Upper lobe of left lung (tissue), 6 donors: ENCODE data around the gene PRKN. TPM values are rescaled to one million over a fixed set of nuclear protein-coding genes. Genes with fewer than 3 reads are reported as not detected.
"Not testable (repeated sequence)": the region's sequence is repeated elsewhere in the genome, so short reads cannot be mapped to it uniquely, and the experiment has no call there.

Source experiments
- ATAC-seq, 2 donors: fragments of 200-7000 bp; cut with Tn5 transposase; one replicate each; pipeline ENCODE4 v1.9.1; 2022; ENCODE audit warnings: mild to moderate bottlenecking in 2 of 2, moderate library complexity in 2 of 2; ENCODE audit not compliant: low FRiP score in 2 of 2
- DNase-seq, 2 donors: peaks; one replicate each; pipeline ENCODE4 v3.0.0-alpha.2; 2019 to 2020
- H3K27ac ChIP-seq, 4 donors: fragments of 200-600 bp; sonication (generic); one replicate each; pipeline ENCODE4 v1.5.1; 2016 to 2019
- H3K27me3 ChIP-seq, 4 donors: fragments of 200-600 bp; sonication (generic); one replicate each; pipeline ENCODE4 v1.5.1; 2017 to 2019
- H3K36me3 ChIP-seq, 4 donors: fragments of 200-600 bp; sonication (generic); one replicate each; pipeline ENCODE4 v1.5.1; 2016 to 2019
- H3K4me1 ChIP-seq, 4 donors: fragments of 200-600 bp; sonication (generic); one replicate each; pipeline ENCODE4 v1.5.1; 2018 to 2019
- H3K4me3 ChIP-seq, 4 donors: fragments of 200-600 bp; sonication (generic); one replicate each; pipeline ENCODE4 v1.5.1; 2017 to 2019; ENCODE audit warnings: mild to moderate bottlenecking in 2 of 4, moderate library complexity in 1 of 4
- H3K9me3 ChIP-seq, 4 donors: fragments of 200-600 bp; sonication (generic); one replicate each; pipeline ENCODE4 v1.5.1; 2018 to 2019
- EP300 ChIP-seq, 4 donors: sonication (generic); formaldehyde crosslinking; IDR thresholded peaks; one replicate each; pipeline ENCODE4 v1.5.1; 2017; ENCODE audit warnings: antibody characterized with exemption in 4 of 4, control low read depth in 2 of 4
- POLR2A ChIP-seq, 4 donors: fragments of 450-650 bp; IDR thresholded peaks; one replicate each; pipeline ENCODE4 v1.5.1; 2016 to 2017; ENCODE audit warnings: antibody characterized with exemption in 4 of 4, mild to moderate bottlenecking in 2 of 4
- POLR2AphosphoS5 ChIP-seq, 2 donors: sonication (generic); formaldehyde crosslinking; IDR thresholded peaks; one replicate each; pipeline ENCODE4 v1.5.1; 2017; ENCODE audit warnings: antibody characterized with exemption in 2 of 2
- WGBS, 2 donors: methylation state at CpG; one replicate each; pipeline ENCODE4 v1.1.5; 2017 to 2018; 5-methylcytosine and 5-hydroxymethylcytosine counted together
- total RNA-seq, 6 donors: library from RNA; depleted of rRNA in 4 of 6; stranded (reverse); fragments of >200 nt in 4 of 6; gene quantifications; one replicate each; pipeline versions ENCODE4 v1.1.0 to v1.2.1, GENCODE V29; 2016 to 2021
- TF ChIP-seq, protein P1 (sequence below), 6 experiments: fragments of 450-650 bp in 4 of 6; fragments of 200-600 bp in 2 of 6; sonication (generic) in 2 of 6; IDR thresholded peaks; one replicate each; pipeline ENCODE4 v1.5.1; 2016 to 2019; ENCODE audit warnings: antibody characterized with exemption in 6 of 6
- donor health status: DM: no; HTN: no; CAD: no; lungs with moderate emphysema.
- donor health status: DM: no; HTN: yes; CAD: no; lungs with severe emphysema.

Gene PRKN
- total RNA-seq, 6 donors from 2014 or later, result 2.7 to 29.3 (median 5.5) TPM

- DNase-seq, result no peak
- no peak for TF ChIP-seq POLR2AphosphoS5 (IDR thresholded peaks at IDR 0.05)
- TF ChIP-seq, protein P1, sequence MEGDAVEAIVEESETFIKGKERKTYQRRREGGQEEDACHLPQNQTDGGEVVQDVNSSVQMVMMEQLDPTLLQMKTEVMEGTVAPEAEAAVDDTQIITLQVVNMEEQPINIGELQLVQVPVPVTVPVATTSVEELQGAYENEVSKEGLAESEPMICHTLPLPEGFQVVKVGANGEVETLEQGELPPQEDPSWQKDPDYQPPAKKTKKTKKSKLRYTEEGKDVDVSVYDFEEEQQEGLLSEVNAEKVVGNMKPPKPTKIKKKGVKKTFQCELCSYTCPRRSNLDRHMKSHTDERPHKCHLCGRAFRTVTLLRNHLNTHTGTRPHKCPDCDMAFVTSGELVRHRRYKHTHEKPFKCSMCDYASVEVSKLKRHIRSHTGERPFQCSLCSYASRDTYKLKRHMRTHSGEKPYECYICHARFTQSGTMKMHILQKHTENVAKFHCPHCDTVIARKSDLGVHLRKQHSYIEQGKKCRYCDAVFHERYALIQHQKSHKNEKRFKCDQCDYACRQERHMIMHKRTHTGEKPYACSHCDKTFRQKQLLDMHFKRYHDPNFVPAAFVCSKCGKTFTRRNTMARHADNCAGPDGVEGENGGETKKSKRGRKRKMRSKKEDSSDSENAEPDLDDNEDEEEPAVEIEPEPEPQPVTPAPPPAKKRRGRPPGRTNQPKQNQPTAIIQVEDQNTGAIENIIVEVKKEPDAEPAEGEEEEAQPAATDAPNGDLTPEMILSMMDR (IDR thresholded peaks at IDR 0.05), result no peak
- TF ChIP-seq EP300 (IDR thresholded peaks at IDR 0.05), result no peak
- TF ChIP-seq POLR2A (IDR thresholded peaks at IDR 0.05), result no peak
- H3K27me3 ChIP-seq, result no peaks in the 10 kb centered on the region
Measured at GRCh38 chr6:161319231-161319630, 1408.3 kb downstream of the PRKN start.

GRCh38 chr6:161318456-161318855 is 1409.1 kb downstream of the PRKN start:
- TF ChIP-seq POLR2AphosphoS5 (IDR thresholded peaks at IDR 0.05) (no peak), EP300 (IDR thresholded peaks at IDR 0.05) (no peak)
- TF ChIP-seq, protein P1 (IDR thresholded peaks at IDR 0.05), result no peak
- no peak for ATAC-seq

More at GRCh38 chr6:161319231-161319630, 1408.3 kb downstream of the PRKN start:
- WGBS, 2 donors, result 75 to 81% methylated on average over 2 of the region's 2 CpGs
- no peak for ATAC-seq
- Histone ChIP-seq H3K36me3 (no peaks in the 10 kb centered on the region), H3K4me1 (no peaks in the 10 kb centered on the region), H3K27ac (no peak overlapping the region), H3K9me3 (peaks cover 0 to 7% (median 0%) of the 10 kb centered on the region in 4 donors), H3K4me3 (no peak overlapping the region)

DNA sequence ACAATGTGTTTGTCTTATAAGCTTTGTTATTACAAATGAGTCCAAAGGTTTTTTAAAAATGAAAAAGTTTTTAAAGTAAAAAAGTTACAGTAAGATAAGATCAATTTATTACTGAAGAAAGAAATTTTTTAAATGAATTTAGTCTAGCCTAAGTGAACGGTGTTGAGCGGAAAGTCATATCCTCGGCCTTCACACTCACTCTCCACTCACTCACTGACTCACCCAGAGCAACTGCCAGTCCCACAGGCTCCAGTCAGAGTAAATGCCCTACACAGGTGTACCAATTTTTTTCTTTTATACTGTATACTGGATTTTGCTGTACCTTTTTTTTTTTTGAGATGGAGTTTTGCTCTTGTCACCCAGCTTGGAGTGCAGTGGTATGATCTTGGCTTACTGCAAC is 1411.0 kb downstream of the PRKN start:
- 92 to 95% methylated on average over 3 of the region's 3 CpGs for WGBS, 2 donors
- DNase-seq (no peak), ATAC-seq (no peak)
- TF ChIP-seq, protein P1 (IDR thresholded peaks at IDR 0.05), result no peak
- TF ChIP-seq POLR2A (IDR thresholded peaks at IDR 0.05), result no peak
- TF ChIP-seq EP300 (IDR thresholded peaks at IDR 0.05), result no peak
- no peaks in the 10 kb centered on the region for H3K27me3 ChIP-seq
- peaks cover 0 to 8% (median 0%) of the 10 kb centered on the region in 4 donors for H3K9me3 ChIP-seq
- H3K27ac ChIP-seq, result no peak overlapping the region
- H3K4me1 ChIP-seq, result no peaks in the 10 kb centered on the region
- H3K4me3 ChIP-seq, result no peak overlapping the region
- no peaks in the 10 kb centered on the region for H3K36me3 ChIP-seq

More at GRCh38 chr6:161318456-161318855, 1409.1 kb downstream of the PRKN start:
- DNase-seq, result no peak
- H3K4me3 ChIP-seq, result no peak overlapping the region
- peaks cover 0 to 8% (median 0%) of the 10 kb centered on the region in 4 donors for H3K9me3 ChIP-seq
- H3K4me1 ChIP-seq, result no peaks in the 10 kb centered on the region
- H3K27me3 ChIP-seq, result no peaks in the 10 kb centered on the region
- WGBS, 2 donors, result 78 to 85% methylated on average over 6 of the region's 6 CpGs
- no peak overlapping the region for H3K27ac ChIP-seq
- no peaks in the 10 kb centered on the region for H3K36me3 ChIP-seq

- not testable (repeated sequence) for H3K9me3 ChIP-seq, H3K4me1 ChIP-seq, H3K4me3 ChIP-seq, DNase-seq, H3K27ac ChIP-seq, H3K27me3 ChIP-seq, ATAC-seq, H3K36me3 ChIP-seq
- 84 to 92% methylated on average over 15 of the region's 15 CpGs for WGBS, 2 donors
Measured at GRCh38 chr6:161315246-161315917, 1412.2 kb downstream of the PRKN start.

GRCh38 chr6:161314541-161315245 is 1412.9 kb downstream of the PRKN start:
- H3K36me3 ChIP-seq, H3K9me3 ChIP-seq, H3K27ac ChIP-seq, H3K4me1 ChIP-seq, H3K27me3 ChIP-seq, H3K4me3 ChIP-seq, ATAC-seq: not testable (repeated sequence)
- peak in 1 of 2 donors; percentile 58 for DNase-seq
- 90 to 93% methylated on average over 17 to 20 of the region's 20 CpGs for WGBS, 2 donors
